Measurements from ENCODE around the gene RPL23. TPM values are rescaled to one million over a fixed set of nuclear protein-coding genes. Genes with fewer than 3 reads are reported as not detected.

RPL23 gene
- total RNA-seq, 1 donor from 2014 or later: 1,156 TPM

DNA sequence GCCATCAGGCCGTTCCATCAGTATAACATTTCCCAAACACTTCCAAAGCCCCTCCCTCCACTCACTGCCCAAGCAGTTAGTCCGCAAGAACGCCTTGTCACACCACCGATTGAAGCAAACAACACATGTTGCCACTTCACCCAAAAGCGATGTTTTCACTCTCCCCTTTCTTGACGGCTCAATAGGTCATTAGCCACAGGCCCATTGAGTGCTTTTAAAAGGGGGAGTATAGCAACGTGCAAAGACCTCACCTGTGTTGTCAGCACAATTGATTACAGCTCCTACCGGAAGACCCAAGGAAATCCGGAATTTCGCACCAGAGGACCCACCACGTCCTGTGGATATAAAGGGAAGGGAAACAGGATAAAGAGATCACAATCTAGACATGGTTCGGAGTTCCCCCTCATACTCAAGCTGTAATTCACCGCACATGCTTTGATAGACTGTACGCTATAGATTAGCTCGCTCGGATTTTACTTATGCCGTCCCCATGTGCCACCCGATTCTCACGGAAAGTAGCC, 690 bp downstream of the RPL23 start:
- Histone ChIP-seq H3K4me1 (peaks cover 29% of the 10 kb centered on the region), H3K27me3 (ENCODE audit: low read depth) (no peaks in the 10 kb centered on the region), H3K9me3 (no peaks in the 10 kb centered on the region), H3K27ac (peak overlapping the region; percentile 91), H3K36me3 (peaks cover 49% of the 10 kb centered on the region), H3K4me3 (peak overlapping the region; percentile 70)
- intact Hi-C loops (cut with DNase I): no loop called here
- TF ChIP-seq, protein P1, sequence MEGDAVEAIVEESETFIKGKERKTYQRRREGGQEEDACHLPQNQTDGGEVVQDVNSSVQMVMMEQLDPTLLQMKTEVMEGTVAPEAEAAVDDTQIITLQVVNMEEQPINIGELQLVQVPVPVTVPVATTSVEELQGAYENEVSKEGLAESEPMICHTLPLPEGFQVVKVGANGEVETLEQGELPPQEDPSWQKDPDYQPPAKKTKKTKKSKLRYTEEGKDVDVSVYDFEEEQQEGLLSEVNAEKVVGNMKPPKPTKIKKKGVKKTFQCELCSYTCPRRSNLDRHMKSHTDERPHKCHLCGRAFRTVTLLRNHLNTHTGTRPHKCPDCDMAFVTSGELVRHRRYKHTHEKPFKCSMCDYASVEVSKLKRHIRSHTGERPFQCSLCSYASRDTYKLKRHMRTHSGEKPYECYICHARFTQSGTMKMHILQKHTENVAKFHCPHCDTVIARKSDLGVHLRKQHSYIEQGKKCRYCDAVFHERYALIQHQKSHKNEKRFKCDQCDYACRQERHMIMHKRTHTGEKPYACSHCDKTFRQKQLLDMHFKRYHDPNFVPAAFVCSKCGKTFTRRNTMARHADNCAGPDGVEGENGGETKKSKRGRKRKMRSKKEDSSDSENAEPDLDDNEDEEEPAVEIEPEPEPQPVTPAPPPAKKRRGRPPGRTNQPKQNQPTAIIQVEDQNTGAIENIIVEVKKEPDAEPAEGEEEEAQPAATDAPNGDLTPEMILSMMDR (IDR thresholded peaks at IDR 0.05): no peak
- no peak for DNase-seq
- peak; percentile 31 to 49 for ATAC-seq

DNA sequence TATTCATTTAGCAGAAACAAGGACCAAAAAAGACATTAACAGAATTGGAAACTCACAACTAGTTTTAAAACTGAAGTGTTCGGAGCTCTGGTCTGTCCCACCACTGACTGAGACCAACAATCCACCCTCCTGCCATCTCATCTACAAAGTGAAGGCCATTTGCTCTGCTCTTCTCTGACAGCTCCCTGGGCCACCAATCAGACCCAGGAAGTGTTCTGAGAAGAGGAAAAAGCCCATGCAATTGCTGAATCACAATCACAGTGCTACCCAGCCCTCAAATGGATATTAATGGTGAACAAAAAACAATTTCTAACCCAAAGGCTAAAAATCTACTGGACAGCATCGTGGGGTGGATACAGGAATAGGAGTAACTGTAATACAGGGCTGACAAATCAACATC, 2.1 kb downstream of the RPL23 start:
- no peak for DNase-seq
- H3K27ac ChIP-seq: no peak overlapping the region
- ATAC-seq: no peak
- H3K27me3 ChIP-seq (ENCODE audit: low read depth): no peaks in the 10 kb centered on the region
- peaks cover 29% of the 10 kb centered on the region for H3K4me1 ChIP-seq
- H3K4me3 ChIP-seq: peak overlapping the region; percentile 70
- intact Hi-C loops (cut with DNase I): no loop called here
- no peaks in the 10 kb centered on the region for H3K9me3 ChIP-seq
- TF ChIP-seq, protein P1 (IDR thresholded peaks at IDR 0.05): no peak
- peaks cover 60% of the 10 kb centered on the region for H3K36me3 ChIP-seq

DNA sequence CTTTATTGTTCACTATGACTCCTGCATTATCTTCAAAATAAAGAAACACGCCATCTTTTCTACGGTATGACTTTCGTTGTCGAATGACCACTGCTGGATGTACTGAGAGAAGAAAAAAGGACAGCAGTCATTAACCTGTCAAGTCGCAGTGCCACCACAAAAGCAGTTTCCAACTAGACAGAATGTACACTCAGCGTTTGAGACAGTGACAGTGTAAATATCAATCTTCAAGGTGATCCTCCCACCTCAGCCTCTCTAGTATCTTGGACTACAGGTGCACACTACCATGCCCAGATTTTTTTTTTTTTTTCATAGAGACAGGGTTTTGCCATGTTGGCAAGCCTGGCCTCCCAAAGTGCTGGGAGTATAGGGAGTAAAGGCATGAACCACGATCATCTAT, 3.1 kb downstream of the RPL23 start:
- DNase-seq (no peak), ATAC-seq (no peak)
- intact Hi-C loops (cut with DNase I): no loop called here
- no peak overlapping the region for H3K4me3 ChIP-seq
- TF ChIP-seq, protein P1 (IDR thresholded peaks at IDR 0.05): no peak
- H3K27me3 ChIP-seq (ENCODE audit: low read depth): no peaks in the 10 kb centered on the region
- H3K36me3 ChIP-seq: peaks cover 61% of the 10 kb centered on the region
- H3K9me3 ChIP-seq: no peaks in the 10 kb centered on the region
- peaks cover 29% of the 10 kb centered on the region for H3K4me1 ChIP-seq
- no peak overlapping the region for H3K27ac ChIP-seq

DNA sequence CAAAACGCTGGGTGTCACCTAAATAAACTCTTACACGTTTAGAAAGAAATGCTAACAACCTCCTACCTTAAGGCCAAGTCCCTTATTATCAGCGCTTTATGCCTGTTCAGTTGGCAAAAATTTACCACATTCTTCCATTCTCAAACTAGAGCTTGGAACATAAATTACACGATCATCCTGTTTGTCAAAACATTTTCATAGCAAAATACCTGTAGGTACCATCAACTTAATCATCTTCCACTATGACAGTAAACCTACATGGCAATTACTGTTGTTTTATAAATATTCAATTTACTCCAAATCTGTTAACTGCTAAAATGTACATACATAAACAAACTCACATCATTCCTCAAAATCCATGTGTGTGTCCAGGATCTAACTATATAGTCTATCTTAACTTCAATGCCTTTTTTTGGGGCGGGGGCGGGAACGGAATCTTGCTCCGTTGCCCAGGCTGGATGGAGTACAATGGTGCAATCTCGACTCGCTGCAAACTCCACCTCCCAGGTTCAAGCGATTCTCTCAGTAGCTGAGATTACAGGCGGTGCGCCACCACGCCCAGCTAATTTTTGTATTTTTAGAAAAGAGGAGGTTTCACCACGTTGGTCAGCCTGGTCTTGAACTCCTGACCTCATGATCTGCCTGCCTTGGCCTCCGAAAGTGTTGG, 4.4 kb downstream of the RPL23 start:
- H3K4me1 ChIP-seq: peaks cover 25% of the 10 kb centered on the region
- ATAC-seq (no peak), DNase-seq (no peak)
- intact Hi-C loops (cut with DNase I): no loop called here
- no peaks in the 10 kb centered on the region for H3K9me3 ChIP-seq
- TF ChIP-seq, protein P1 (IDR thresholded peaks at IDR 0.05): no peak
- H3K27ac ChIP-seq: no peak overlapping the region
- no peaks in the 10 kb centered on the region for H3K27me3 ChIP-seq (ENCODE audit: low read depth)
- H3K36me3 ChIP-seq: peaks cover 61% of the 10 kb centered on the region
- no peak overlapping the region for H3K4me3 ChIP-seq

DNA sequence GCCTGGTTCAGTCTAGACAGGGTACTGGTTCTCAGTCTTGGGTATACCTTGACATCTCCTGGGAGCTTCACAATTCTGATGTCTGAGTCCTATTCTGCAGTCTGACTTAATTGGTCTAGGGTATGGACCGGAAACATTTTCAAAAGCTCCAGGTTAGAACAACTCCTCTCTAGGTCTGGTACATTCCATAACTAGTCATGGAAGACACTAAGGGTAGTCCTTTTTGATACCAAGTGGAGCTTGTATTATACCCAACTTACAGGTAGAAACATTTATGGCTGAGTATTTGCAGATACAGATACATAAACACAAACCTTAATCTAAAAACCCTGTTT, 5.0 kb downstream of the RPL23 start:
- H3K27ac ChIP-seq: no peak overlapping the region
- H3K9me3 ChIP-seq: no peaks in the 10 kb centered on the region
- ATAC-seq (no peak), DNase-seq (no peak)
- H3K27me3 ChIP-seq (ENCODE audit: low read depth): no peaks in the 10 kb centered on the region
- peaks cover 24% of the 10 kb centered on the region for H3K4me1 ChIP-seq
- H3K36me3 ChIP-seq: peaks cover 61% of the 10 kb centered on the region
- intact Hi-C loops (cut with DNase I): no loop called here
- TF ChIP-seq, protein P1 (IDR thresholded peaks at IDR 0.05): no peak
- H3K4me3 ChIP-seq: no peak overlapping the region

Data from lower lobe of right lung (tissue), 2 donors.